SHP77 treated with DMSO at 0.1 percent for 48 hours (cell line): ENCODE results near the gene PPP1R26.
"Not testable (repeated sequence)": the region's sequence is repeated elsewhere in the genome, so short reads cannot be mapped to it uniquely, and the experiment has no call there.

Experiments
- DNase-seq: peaks from one replicate; lab custom pipeline; 2025; lab: John Stamatoyannopoulos, UW

The PPP1R26 gene

DNA sequence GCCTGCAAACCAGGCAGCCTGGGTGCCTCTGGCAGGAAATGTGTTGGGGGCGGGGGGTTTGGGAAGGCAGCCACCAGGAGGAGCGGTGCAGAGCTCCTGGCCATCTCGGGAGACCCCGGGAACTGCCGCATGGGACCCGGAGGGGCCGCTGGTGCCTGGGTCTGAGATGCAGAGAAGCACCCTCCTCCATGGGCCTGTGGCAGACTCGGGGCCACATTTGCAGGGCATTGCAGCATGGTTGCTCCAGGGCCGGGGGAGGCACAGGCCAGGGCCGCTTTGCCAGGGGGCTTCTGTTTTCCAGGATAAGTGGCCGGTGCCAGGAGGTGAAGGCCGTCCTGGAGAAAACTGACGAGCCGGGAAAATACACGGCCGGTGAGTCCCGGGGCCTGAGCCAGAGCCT, 43.3 kb downstream of the PPP1R26 start:
- no peak for DNase-seq

DNA sequence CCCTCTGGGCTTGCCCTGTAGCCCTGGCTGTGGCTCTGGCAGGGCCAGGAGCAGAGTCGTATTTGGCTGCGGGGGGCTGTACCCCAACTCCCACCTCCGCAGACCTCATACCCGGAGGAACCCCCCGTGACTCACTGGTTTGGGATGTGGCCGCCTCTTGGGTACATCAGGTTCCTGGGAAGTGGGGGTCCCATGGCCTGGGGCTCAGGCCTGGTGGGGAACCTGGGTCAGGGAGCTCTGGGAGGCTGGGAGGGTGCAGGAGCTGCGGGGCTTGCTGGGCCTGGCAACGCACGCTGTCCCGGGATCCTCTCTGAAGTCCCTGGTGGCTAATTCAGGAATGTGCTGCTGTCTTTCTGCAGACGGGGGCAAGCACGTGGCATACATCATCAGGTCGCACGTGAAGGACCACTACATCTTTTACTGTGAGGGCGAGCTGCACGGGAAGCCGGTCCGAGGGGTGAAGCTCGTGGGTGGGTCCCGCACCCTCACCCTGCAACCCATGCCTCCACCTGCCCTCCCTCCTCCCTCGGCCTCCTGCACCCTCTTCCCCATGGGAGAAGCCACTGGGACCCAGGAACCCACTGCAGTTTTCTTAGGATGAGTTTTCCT, 44.0 kb downstream of the PPP1R26 start:
- DNase-seq, result no peak

DNA sequence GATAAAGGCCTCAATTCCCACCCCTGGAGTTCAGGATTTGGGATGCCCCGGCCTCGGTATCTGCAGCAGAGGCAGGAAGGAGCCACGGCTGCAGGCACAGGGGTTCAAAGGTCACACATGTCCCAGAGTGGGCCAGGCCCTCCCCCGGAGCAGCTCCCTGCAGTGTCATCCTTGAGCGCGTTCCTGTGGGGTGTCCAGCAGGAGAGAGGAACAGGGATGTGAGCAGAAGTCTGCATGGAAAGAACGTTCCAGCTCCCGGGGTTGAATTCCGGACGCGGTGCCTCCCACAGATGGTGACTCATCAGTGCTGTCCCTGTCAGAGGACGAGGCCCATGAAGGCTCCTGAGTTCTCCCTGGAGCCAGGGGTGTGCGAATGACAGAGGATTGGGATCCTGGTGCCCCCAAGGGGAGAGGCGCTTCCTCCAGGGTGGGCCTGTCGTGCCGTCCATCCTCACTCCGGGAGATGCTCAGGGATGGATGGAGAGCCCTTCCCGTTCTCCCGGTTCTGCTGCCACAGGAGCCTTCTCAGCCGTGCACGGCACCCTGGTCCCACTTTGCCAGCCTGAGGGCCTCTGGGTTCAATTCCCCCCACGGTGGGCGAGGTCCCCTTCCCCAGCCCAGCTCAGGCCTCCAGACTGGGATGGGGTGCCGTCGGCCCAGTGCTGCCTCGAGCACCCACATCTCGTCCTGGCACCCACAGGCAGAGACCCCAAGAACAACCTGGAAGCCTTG, 44.7 kb downstream of the PPP1R26 start:
- DNase-seq, result no peak

DNA sequence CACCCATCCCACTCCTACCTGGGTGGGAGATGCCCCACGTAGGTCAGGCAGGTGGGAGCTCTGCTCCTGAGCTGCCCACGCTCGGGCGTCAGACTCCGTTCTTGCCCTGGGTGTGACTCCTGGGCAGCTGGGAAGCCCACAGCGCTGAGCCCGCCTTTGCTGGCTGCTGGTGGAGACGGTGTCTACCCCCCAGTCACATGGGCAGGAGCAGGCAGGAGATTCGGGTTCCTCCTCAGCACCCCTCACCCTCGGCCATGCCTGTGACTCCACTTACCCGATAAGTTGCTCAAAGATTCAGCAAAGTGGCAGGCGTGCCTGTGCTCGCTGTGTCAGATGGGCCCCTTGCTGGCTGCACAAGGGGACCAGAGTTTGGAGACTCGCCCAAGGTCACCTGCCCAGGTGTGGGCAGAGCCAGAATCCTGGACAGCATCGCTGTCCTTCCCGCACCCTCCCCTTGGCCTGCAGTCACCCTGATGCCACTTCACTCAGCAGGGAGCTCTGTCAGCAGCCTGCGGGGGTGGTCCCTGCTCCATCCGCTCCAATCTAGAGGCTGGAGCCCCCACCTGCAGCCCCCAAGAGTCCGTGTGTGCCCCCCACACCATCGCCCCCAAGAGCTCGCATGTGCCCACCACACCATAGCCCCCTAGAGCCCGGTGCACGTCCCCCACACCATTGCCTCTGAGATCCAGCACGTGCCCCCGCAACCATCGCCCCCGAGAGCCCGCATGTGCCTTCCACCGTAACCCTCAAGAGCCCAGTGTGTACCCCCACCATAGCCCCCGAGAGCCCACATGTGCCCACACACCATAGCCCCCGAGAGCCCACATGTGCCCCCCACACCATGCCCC, 45.9 kb downstream of the PPP1R26 start:
- DNase-seq, result no peak

DNA sequence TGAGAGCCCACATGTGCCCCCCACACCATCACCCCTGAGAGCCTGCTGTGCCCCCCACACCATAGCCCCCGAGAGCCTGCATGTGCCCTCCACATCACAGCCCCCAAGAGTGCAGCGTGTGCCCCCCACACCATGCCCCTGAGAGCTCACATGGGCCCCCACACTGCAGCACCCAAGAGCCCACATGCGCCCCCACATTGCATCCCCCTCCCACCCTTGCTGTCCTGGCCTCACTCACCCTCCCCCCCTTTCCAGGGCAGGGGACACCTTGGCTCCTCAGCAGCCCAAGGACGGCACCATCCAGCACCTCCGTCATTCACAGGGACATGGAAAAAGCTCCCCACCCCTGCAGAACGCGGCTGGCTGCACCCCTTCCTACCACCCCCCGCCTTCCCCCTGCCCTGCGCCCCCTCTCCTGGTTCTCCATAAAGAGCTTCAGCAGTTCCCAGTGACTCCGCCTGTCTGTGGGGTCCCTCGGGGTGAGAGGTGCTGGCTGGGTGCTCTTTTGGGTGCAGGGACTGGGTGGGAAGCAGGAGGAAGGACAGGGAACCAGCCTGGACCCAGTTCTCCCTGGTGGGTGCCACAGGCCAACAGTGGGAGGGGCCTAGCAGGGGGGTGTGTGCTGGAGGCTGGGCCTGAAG, 46.6 kb downstream of the PPP1R26 start:
- DNase-seq, result no peak

DNA sequence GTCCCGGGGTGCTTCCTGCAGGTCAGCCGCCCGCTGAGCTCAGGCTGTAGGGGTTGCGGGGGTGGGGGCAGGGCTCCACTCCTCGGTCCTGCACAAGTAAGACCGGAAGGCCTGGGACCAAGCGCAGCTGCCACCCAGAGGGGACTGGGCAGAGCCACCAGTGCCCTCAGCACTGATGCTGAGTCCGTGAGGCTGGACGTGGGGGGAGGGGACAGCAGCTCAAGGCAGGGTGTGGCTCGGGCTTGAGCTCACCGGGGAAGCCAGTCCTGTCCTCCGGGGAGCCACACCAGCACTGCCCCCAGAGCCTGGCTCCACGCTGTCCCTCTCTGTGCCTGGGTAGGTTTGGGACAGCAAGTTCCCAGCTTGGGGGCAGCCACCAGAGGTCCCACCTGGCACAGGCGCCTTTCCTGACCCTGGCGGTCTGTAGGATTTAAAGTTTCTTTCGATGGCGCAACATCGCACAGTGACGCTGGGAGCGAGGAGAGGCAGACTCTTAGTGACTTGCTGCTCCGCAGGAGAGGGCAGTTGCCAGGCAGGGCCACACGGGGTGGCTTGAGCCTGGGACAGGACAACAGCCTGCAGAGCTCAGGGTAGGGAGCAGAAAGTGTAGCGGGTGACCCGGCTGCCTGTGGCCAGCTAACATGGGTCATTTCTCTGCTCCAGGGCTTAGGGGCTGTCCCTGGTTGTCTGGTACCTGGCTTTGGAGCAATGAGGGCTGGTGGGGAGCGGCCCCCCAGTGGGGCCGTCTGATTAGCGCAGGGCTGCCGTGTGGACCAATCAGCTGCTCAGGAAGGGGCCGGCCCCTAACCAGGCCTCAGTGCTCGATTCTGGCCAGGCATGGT, 47.4 kb downstream of the PPP1R26 start:
- DNase-seq, result no peak

DNA sequence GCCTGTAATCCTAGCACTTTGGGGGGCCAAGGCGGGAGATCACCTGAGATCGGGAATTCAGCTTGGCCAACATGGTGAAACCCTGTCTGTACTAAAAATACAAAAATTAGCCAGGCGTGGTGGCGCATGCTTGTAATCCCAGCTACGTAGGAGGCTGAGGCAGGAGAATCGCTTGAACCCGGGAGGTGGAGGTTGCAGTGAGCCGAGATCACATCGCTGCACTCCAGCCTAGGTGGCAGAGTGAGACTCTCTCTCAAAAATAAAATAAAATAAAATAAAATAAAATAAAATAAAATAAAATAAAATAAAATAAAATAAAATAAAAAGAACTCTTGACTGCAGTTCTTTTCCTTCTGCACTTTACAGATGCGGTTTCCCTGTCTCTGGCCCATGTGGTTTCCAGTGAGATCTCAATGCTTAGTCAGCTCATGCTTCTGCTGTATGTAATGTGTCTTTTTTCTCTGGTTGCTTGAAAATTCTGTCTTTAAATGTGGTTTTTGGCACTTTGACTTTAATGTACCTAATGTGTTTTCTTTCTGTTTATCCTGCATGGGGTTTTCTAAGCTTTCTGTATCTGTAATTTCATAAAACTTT, 49.4 kb downstream of the PPP1R26 start:
- not testable (repeated sequence) for DNase-seq

DNA sequence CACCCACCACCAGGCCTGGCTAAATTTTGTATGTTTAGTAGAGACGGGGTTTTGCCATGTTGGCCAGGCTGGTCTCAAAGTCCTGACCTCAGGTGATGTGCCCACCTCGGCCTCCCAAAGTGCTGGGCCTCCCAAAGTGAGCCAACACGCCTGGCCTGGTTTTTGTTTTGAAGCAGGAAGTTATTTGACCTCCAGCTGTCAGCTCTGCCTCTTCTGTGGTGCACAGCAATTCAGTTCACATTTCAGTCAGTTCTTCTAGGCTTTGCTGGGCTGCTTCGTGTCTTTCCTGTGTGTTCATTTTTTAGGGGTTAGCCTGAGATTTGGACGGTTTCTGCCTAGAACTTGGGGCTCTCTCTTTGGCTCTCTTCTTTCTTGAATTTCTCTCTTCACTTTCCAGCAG, 50.6 kb downstream of the PPP1R26 start:
- no peak for DNase-seq

DNA sequence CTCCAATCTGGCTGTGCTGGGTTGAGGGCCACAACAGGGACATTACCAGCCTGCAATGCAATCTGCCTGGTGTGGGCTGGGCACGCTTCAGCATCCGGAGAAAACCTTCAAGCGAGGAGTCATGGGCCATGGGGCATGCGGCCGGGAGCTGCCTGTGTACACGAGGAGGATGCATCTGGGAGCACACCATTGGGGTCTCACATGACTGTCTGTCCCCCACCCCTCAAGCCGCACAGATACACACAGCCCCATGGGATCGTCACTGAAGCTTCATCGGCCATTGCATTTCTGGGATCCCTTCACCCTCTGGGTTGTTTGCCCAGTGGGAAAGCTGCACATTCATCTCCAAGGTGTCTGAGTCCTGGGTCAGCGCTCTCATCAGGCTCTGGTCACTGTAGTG, 51.5 kb downstream of the PPP1R26 start:
- no peak for DNase-seq

DNA sequence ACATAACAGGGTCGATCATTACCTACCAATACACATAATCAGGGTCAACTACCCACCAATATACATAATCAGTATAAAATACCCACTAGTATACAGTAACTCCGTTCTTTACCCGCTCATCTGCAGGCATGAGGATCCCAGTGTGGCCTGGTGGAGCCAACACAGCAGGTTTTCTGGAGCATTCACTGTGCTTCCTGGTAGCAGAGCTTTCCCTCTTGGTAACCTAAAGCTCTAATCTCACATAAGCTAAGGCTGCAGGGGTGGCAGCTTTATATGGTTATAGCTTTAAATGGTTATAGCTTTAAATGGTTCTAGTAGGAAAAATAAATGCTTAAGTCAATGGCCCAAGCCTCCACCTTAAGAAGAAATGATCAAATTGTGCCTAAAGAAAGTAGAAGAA, 53.5 kb downstream of the PPP1R26 start:
- no peak for DNase-seq

DNA sequence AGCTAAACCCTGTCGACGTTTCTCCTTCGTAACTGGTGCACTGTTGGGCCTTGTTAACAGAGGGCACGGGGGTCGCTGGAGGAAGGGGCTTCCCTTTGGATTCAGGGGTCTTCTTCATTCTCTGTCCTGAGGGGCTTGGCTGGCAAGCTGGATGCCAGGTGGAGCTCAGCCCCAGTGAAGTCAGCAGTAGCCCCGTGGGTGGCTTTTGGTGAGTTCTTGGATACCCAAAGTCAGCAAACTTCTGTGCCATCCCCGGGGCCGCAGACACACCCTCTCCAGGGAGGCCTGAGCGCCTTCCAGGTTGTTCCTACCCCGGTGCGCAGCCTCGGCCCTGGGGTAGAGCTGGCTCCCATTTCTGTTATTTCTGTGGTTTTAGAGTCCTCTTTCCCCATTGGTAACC, 54.1 kb downstream of the PPP1R26 start:
- no peak for DNase-seq

DNA sequence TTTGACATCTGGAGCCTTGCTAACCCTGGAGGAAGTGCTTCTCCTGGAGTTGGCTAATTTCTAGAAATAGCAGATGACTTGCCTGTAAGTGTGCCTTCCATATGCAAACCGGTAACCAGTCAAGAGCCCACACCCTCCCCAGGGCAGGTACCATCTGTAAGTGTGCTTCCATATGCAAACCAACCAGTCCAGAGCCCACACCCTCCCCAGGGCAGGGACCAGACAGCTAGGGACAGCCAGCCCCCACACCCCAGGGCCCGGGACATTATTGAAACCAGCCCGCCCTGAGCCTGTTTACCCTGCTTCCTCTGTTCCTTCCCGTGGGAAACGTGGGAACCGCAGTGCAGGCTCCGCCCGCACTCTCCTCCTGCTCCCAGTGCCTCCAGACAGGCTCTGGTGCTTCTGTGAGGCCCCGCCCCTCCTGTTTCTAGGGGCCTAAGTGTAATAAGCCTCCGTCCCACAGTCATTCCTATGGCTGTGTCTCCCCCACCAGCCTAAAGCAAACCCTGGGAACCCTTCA, 54.7 kb downstream of the PPP1R26 start:
- DNase-seq, result not testable (repeated sequence)

DNA sequence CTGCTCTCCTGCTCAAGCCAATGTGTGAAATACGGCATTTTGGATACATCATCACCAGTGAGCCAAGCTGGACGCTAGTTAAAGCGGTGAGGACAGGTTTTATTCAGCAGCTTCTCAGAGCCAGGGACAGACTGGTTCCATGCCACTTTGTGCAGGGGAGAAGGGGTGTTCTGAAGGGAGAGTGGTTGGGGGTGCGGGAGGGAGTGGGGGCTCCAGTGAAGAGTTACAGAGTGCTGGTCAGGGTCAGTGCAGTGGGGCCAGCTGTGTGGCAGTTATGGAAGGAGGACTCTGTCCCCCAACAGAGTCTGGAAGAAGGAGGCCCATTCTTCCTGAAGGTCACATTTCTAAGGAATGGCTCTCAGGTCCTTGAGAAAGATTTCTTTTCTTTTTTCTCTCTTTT, 55.2 kb downstream of the PPP1R26 start:
- DNase-seq, result not testable (repeated sequence)

DNA sequence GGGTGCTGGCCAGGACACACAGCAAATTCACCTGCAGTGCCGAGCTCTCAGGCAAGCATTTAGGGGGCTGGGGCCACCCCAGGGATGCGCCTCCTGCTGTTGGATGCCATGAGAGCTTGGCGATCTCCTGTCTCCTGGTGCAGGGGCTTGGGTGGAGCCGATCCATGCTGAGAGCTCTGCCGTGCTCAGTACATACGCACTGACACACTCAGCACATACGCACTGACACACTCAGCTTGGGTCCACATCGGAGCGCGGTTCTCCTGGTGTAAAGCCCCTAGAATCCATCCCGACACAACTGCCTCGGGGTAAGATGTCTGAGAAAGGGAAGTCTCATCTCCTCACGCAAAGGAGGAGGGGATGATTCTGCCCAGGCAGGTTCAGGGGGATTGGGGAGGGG, 56.0 kb downstream of the PPP1R26 start:
- not testable (repeated sequence) for DNase-seq

DNA sequence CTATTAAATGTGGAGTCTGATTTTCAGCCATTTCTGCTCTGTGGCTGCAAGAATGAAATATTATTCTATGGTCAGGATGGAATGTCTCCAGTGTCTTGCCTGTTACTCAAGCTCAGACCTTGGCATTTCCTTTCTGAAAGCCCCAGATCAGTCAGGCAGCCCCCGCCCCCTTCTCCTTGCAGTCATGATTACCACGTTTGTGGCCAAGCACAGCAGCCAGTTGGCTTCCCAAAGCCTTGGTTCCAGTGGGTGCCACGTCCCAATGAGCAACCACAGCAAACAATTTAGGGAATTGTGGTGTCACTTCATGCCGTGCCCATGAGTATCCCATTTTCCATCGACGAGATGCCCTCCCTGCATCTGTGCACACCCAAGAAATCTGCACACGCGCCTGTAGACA, 56.6 kb downstream of the PPP1R26 start:
- no peak for DNase-seq
